ENCODE data around the gene PCID2. TPM values are rescaled to one million over a fixed set of nuclear protein-coding genes. Genes with fewer than 3 reads are reported as not detected.

The PCID2 gene
- total RNA-seq, 2 experiments from 2014 or later, result 66.6 to 72.4 TPM

DNA sequence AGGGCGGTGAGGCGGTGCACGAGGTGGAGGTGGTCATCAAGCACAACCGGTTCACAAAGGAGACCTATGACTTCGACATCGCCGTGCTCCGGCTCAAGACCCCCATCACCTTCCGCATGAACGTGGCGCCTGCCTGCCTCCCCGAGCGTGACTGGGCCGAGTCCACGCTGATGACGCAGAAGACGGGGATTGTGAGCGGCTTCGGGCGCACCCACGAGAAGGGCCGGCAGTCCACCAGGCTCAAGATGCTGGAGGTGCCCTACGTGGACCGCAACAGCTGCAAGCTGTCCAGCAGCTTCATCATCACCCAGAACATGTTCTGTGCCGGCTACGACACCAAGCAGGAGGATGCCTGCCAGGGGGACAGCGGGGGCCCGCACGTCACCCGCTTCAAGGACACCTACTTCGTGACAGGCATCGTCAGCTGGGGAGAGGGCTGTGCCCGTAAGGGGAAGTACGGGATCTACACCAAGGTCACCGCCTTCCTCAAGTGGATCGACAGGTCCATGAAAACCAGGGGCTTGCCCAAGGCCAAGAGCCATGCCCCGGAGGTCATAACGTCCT, 59.4 kb downstream of the PCID2 start:
- Mint-ChIP-seq H3K27ac (no peak overlapping the region), H3K4me3 (no peak overlapping the region), H3K36me3 (peaks cover 3% of the 10 kb centered on the region), H3K9me3 (peaks cover 8% of the 10 kb centered on the region), H3K4me1 (ENCODE audit: low read depth) (peaks cover 20% of the 10 kb centered on the region), H3K27me3 (peaks cover 2% of the 10 kb centered on the region)
- POLR2A ChIA-PET, result no interaction called here
- intact Hi-C loops (cut with micrococcal nuclease), result no loop called here
- CTCF ChIA-PET, result no interaction called here
- peak; percentile 2 for DNase-seq

DNA sequence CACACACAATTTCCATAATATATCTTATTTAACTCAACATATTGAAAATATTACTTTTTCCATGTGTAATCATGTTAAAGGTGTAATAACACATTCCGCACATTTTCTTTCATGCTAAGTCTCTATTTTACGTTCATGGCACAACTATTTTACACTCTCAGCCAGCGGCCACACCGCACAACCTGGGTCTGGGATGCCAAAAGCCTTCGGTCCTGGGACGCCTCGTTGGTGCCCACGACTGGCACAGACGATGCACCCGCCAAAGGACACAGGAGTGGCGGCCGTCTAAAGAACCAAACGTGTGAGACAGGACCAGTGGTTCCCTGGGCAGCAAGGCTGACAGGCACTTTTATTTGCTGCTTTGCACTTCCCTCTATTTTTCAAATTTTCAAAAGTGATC, 60.1 kb downstream of the PCID2 start:
- peak; percentile 1 for DNase-seq
- ChIA-PET CTCF (no interaction called here), POLR2A (no interaction called here)
- Mint-ChIP-seq H3K4me1 (ENCODE audit: low read depth) (peaks cover 19% of the 10 kb centered on the region), H3K36me3 (peaks cover 3% of the 10 kb centered on the region), H3K9me3 (peaks cover 8% of the 10 kb centered on the region), H3K4me3 (no peak overlapping the region), H3K27me3 (peaks cover 2% of the 10 kb centered on the region), H3K27ac (no peak overlapping the region)
- intact Hi-C loops (cut with micrococcal nuclease), result no loop called here

DNA sequence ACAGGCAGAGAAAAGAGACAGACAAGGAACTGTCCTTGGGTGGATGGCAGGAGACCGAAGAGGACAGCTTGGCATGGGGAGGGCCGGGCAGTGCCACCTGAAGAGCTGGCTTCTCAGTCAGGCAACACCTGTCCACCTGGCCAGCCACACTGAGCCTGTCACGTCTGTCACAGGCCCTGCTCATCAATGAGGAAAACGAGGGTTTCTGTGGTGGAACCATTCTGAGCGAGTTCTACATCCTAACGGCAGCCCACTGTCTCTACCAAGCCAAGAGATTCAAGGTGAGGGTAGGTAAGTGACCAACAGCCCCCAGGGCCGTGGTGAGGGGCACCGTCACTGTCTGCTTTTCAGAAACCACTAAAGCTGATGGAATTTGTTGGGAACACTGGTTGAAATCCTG, 61.3 kb downstream of the PCID2 start:
- Mint-ChIP-seq H3K27me3 (peaks cover 2% of the 10 kb centered on the region), H3K4me3 (no peak overlapping the region), H3K36me3 (peaks cover 3% of the 10 kb centered on the region), H3K4me1 (ENCODE audit: low read depth) (peaks cover 9% of the 10 kb centered on the region), H3K27ac (no peak overlapping the region), H3K9me3 (peaks cover 8% of the 10 kb centered on the region)
- ChIA-PET POLR2A (no interaction called here), CTCF (no interaction called here)
- intact Hi-C loops (cut with micrococcal nuclease), result no loop called here
- peak; percentile 4 for DNase-seq

DNA sequence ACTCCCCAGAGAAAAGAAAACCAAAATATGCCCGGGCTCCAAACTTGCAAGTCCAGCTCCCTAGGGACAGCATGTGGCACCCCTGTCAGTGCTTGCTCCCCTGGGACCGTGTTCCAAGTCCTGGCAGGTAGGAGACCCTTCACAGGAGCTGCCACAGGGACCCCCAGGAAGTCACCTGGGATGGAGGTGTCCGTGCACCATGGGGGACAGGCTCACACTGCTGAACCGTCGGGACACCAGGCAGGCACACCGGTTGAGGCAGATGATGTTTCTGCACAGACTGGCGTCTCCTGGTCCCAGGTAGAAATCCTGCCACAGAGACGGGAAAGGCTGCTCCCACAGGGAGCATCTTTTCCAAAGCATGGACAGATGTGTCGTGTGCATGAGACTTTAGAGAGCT, 61.7 kb downstream of the PCID2 start:
- ChIA-PET CTCF (no interaction called here), POLR2A (no interaction called here)
- Mint-ChIP-seq H3K4me3 (no peak overlapping the region), H3K36me3 (peaks cover 3% of the 10 kb centered on the region), H3K4me1 (ENCODE audit: low read depth) (peaks cover 7% of the 10 kb centered on the region), H3K27ac (no peak overlapping the region), H3K27me3 (peaks cover 2% of the 10 kb centered on the region), H3K9me3 (peaks cover 8% of the 10 kb centered on the region)
- intact Hi-C loops (cut with micrococcal nuclease), result no loop called here
- peak; percentile 2 for DNase-seq

DNA sequence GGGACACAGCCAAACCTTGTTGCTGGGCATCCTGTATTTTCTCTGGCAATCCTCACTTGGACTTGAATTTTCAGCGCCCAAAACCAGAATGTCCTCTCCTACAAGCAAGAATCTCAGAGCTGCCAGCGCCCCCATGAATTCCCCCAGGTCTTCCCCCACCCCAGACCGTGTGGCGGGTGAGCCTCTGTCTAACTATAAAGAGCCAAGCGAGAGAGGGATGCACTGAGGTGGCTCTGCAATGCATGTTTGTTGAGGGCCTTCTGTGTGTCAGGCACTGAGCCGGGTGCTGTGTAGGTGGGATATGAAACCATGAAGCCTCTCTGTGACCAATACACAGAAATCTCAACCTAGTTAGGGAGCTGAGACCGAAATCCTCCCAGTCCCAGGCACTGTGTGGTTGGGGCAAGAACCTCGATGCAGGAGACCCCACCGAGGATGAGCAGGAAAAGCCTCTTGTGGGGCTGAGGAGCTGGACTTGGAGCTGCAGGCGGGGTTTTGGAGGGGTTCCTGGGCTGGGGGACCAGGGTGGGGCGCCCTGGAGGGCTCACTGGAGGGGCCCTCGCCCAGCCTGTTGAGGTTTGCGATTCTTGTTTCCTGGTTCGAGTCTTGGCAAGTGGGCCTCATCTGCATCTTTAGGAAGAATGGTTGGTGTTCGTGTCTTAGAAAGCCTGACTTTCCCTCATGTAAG, 62.4 kb downstream of the PCID2 start:
- Mint-ChIP-seq H3K4me3 (no peak overlapping the region), H3K9me3 (peaks cover 8% of the 10 kb centered on the region), H3K27ac (peak overlapping the region; percentile 42), H3K4me1 (ENCODE audit: low read depth) (peaks cover 5% of the 10 kb centered on the region), H3K36me3 (peaks cover 3% of the 10 kb centered on the region), H3K27me3 (peaks cover 1% of the 10 kb centered on the region)
- CTCF ChIA-PET, result no interaction called here
- peak; percentile 14 for DNase-seq
- POLR2A ChIA-PET, result no interaction called here
- intact Hi-C loops (cut with micrococcal nuclease), result no loop called here

DNA sequence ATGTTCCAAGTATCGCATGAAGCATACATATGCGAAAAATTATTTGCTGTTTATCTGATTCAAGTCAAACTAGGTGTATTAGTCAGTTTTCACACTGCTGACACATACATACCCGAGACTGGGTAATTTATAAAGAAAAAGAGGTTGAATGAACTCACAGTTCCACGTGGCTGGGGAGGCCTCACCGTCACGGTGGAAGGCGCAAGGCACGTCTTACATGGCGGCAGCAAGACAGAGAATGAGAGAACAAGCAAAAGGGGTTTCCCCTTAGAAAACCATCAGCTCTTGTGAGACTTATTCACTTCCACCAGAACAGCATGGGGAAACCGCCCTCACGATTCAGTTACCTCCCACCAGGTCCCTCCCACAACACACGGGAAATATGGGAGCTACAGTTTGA, 63.0 kb downstream of the PCID2 start:
- Mint-ChIP-seq H3K27me3 (no peaks in the 10 kb centered on the region), H3K4me1 (ENCODE audit: low read depth) (peaks cover 5% of the 10 kb centered on the region), H3K4me3 (no peak overlapping the region), H3K27ac (peak overlapping the region; percentile 42), H3K9me3 (peaks cover 8% of the 10 kb centered on the region), H3K36me3 (peaks cover 3% of the 10 kb centered on the region)
- intact Hi-C loops (cut with micrococcal nuclease), result no loop called here
- POLR2A ChIA-PET, result no interaction called here
- DNase-seq, result peak; percentile 78
- CTCF ChIA-PET, result no interaction called here

DNA sequence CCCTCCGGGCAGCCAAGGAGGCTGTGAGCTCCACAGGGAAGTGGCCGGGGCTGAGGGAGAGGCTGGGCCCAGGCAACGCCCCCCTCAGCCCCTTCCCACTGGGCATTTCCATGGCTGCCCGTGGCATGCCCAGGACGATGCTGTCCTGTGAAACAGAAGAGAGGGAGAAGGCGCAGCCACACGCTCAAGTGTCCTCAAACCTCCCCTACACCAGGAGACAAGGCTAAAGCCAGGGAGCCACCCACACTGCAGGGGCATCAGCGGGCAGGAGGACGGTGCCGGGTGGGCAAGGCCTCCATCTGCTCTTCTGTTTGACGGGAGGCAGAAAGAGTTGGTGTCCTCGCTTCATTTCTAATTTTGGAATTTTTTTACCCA, 64.2 kb downstream of the PCID2 start:
- intact Hi-C loops (cut with micrococcal nuclease), result no loop called here
- CTCF ChIA-PET, result no interaction called here
- no peak overlapping the region for H3K4me3 Mint-ChIP-seq
- peaks cover 8% of the 10 kb centered on the region for H3K9me3 Mint-ChIP-seq
- peaks cover 5% of the 10 kb centered on the region for H3K4me1 Mint-ChIP-seq (ENCODE audit: low read depth)
- H3K36me3 Mint-ChIP-seq, result peaks cover 3% of the 10 kb centered on the region
- DNase-seq, result peak; percentile 1
- H3K27ac Mint-ChIP-seq, result no peak overlapping the region
- H3K27me3 Mint-ChIP-seq, result no peaks in the 10 kb centered on the region
- POLR2A ChIA-PET, result no interaction called here

DNA sequence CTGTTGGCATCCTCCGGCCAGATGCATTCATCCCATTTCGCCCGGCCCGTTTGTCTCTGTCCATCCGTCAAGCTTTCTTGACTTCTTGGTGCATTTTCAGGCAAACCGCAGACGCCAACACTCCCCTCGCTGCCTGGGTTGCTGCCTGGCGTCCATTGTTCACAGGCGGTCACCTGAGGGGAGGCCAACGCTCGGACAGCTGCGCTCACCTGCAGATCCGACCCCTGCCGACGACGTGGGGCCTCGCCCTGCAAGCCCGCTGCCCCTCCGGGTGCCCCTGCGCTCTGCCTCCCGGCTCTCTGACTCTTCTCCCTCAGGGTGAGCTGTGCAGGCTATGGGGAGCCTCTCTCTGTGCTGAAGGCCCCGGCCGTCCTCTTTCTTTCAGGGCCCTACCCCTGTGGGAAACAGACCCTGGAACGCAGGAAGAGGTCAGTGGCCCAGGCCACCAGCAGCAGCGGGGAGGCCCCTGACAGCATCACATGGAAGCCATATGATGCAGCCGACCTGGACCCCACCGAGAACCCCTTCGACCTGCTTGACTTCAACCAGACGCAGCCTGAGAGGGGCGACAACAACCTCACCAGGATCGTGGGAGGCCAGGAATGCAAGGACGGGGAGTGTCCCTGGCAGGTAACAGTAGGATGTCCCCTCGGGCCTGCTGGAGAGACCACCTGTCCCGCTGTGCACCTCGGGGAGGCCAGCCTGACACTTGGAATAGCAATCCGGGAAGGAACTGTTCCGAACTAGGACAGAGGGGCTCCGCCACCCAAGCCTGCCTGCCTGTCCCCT, 64.8 kb downstream of the PCID2 start:
- no peak for DNase-seq
- no peaks in the 10 kb centered on the region for H3K27me3 Mint-ChIP-seq
- peaks cover 3% of the 10 kb centered on the region for H3K36me3 Mint-ChIP-seq
- H3K4me1 Mint-ChIP-seq (ENCODE audit: low read depth), result peaks cover 5% of the 10 kb centered on the region
- peaks cover 8% of the 10 kb centered on the region for H3K9me3 Mint-ChIP-seq
- no peak overlapping the region for H3K4me3 Mint-ChIP-seq
- no peak overlapping the region for H3K27ac Mint-ChIP-seq
- intact Hi-C loops (cut with micrococcal nuclease), result no loop called here
- CTCF ChIA-PET, result no interaction called here
- POLR2A ChIA-PET, result no interaction called here

DNA sequence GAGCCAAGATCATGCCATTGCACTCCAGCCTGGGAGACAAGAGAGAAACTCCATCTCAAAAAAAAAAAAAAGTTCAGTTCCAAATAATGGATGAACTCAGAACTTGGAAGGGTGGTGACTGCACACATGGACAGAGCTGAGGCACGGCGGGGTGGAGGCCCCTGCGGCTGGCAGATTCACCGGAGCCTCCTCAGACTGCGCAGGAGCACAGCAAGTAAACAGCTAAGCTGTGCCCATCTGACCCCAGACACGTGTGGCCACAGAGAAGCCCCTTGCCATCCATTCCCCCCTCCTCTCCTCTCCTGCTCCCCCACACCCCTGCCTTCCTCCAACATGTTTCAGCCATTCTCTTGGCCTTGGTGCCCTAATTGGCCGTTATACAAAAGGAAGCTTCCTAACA, 65.6 kb downstream of the PCID2 start:
- intact Hi-C loops (cut with micrococcal nuclease), result no loop called here
- peaks cover 8% of the 10 kb centered on the region for H3K9me3 Mint-ChIP-seq
- POLR2A ChIA-PET, result no interaction called here
- CTCF ChIA-PET, result no interaction called here
- no peaks in the 10 kb centered on the region for H3K27me3 Mint-ChIP-seq
- peaks cover 3% of the 10 kb centered on the region for H3K36me3 Mint-ChIP-seq
- H3K27ac Mint-ChIP-seq, result no peak overlapping the region
- no peak overlapping the region for H3K4me3 Mint-ChIP-seq
- DNase-seq, result no peak
- H3K4me1 Mint-ChIP-seq (ENCODE audit: low read depth), result peaks cover 5% of the 10 kb centered on the region

DNA sequence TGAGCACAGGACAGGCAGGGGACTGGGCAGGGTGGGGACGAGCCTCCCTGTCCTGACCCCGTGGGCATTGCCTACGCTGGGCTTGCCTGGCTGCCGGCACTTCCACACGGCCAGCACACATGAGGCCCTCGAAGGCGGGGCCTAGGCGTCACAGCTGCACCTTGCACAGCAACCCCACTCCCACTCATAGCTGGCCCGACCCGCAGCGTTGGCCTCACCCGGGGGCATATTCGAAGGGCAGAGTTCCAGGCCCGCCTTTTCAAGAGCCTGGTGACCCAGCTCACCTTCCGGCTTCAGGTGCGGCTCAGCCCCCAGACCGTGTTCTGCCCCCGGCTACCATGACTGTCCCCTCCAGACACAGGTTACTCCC, 66.9 kb downstream of the PCID2 start:
- H3K4me3 Mint-ChIP-seq, result no peak overlapping the region
- peaks cover 5% of the 10 kb centered on the region for H3K4me1 Mint-ChIP-seq (ENCODE audit: low read depth)
- no peak overlapping the region for H3K27ac Mint-ChIP-seq
- peaks cover 8% of the 10 kb centered on the region for H3K9me3 Mint-ChIP-seq
- H3K36me3 Mint-ChIP-seq, result peaks cover 3% of the 10 kb centered on the region
- no peak for DNase-seq
- ChIA-PET POLR2A (no interaction called here), CTCF (no interaction called here)
- H3K27me3 Mint-ChIP-seq, result no peaks in the 10 kb centered on the region
- intact Hi-C loops (cut with micrococcal nuclease), result no loop called here

DNA sequence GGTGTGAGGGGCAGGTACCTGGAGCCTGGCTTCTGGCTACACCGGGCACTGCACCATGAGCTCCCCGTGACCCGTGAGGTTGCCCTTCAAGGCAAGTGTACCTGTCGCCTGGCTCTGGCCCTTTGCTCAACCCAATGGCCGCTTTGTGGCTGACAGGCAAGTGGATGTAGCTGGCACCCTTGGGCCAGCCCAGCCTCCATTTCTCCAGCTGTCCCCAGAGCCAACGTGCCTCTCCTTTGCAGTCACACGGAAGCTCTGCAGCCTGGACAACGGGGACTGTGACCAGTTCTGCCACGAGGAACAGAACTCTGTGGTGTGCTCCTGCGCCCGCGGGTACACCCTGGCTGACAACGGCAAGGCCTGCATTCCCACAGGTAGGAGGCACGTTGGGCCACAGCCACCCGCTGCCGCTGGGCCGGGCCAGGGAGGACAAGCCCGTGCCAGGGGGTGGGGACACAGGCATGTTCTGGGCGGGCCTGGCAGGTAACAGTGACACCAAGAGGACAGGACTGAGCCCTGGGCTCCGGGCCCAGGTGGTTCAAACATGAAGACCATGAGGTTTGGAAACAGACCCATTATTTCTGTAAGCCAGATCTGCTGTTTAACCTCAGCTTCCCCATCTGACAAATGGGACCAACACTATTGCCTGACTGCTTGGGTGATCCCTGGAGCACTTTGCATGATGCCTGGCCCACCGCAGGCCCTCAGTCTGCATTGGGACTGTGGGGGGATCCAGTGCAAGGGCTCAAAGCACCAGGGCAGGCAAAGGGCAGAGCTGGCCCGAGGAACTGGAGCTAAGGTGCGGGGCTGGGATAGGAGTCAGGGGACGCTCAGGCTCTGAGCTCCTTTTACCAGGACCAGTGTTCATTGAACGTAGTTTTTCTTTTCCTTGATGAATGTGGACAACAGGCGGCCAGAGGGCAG, 67.5 kb downstream of the PCID2 start:
- Mint-ChIP-seq H3K4me3 (no peak overlapping the region), H3K27ac (no peak overlapping the region), H3K9me3 (peaks cover 6% of the 10 kb centered on the region), H3K27me3 (no peaks in the 10 kb centered on the region), H3K36me3 (peaks cover 3% of the 10 kb centered on the region), H3K4me1 (ENCODE audit: low read depth) (peaks cover 5% of the 10 kb centered on the region)
- POLR2A ChIA-PET, result no interaction called here
- intact Hi-C loops (cut with micrococcal nuclease), result no loop called here
- no peak for DNase-seq
- CTCF ChIA-PET, result no interaction called here

DNA sequence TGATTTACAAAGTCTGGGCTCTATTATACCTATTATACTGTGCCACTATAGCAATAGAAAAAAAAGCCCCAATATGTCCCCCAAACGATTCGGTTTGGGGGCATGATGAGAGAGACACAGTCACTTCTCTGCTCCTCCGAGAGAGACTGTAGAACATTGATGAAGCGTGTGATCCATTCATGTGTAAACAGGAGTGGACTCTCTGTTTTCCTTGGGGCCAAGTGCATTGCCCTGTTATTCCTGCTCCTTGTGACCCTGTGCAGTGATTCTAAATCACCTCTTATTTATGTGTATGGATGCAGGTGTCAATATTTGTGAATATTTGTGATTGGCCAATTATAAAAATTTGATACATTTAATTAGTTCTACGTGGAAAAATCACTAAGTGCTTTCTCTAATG, 68.9 kb downstream of the PCID2 start:
- Mint-ChIP-seq H3K9me3 (no peaks in the 10 kb centered on the region), H3K27me3 (no peaks in the 10 kb centered on the region), H3K4me3 (no peak overlapping the region), H3K4me1 (ENCODE audit: low read depth) (no peaks in the 10 kb centered on the region), H3K36me3 (no peaks in the 10 kb centered on the region), H3K27ac (no peak overlapping the region)
- intact Hi-C loops (cut with micrococcal nuclease), result no loop called here
- CTCF ChIA-PET, result no interaction called here
- POLR2A ChIA-PET, result no interaction called here
- no peak for DNase-seq
